ENCODE results near the gene STEAP4. TPM values are rescaled to one million over a fixed set of nuclear protein-coding genes. Genes with fewer than 3 reads are reported as not detected.
A peak's percentile ranks its signal among the peaks of the same experiment; 100 is the strongest.
"Not testable (repeated sequence)": the region's sequence is repeated elsewhere in the genome, so short reads cannot be mapped to it uniquely, and the experiment has no call there.

STEAP4 gene
- polyA plus RNA-seq, 3 donors = 0.18 to 0.28 (median 0.20) TPM

DNA sequence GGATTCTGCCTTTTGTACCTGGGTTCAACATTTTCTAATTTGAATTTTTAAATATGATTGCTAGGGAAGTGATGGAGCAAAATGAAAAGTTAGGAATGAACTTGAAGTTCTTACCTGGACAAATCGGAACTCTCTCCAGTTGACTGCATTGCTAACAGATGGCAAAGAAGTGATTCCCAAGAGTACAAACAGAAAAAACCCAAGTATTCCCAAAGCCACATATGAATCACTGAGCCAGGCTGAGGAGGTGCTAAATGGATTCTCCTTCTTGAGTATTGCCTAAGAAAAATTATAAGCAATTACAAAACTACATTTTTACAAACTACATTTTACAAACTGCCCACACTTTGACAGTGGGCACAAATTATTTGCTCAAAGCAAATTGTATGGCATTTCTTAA lies 25.9 kb downstream of the STEAP4 start:
- DNase-seq (ENCODE audit: extremely low read depth in 1 of 11, low read depth in 9 of 11, low spot score in 4 of 11) = no peak

DNA sequence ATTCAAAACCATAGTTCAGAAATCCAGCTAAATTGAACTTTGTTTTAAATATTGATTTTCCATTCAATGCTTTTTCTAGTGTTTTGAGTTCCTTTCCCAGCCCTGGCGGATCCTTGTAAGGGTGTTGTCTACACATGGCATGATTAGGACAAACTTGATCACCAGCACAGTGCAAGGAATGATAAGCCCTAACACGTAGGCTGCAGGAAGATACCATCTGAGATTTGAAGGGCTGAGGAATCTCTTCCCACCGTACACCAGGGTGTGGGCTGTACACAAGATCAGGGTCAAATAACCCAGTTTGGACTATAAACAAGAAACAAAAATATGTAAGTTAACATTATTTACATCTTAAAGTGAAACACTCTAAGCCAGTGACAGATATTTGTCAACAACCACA lies 27.4 kb downstream of the STEAP4 start:
- no peak for DNase-seq (ENCODE audit: extremely low read depth in 1 of 11, low read depth in 9 of 11, low spot score in 4 of 11)

DNA sequence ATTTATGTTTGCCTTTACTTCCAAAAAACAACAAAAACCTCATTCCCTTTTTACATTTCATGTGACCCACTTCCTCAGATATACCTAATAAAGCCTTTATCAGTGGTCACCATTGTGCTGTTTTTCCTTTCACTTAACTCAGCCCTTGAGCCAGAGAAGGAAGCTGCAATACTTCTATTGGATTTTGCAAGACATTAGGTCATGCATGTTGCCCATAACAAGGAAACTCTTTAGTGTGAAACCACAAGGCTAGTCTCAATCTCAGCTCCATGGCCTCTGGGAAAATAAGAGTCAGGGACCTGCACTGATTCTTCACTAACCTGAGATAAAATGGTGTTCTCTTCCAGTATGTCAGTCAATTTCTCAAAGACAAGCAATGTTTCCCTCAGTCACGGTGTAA lies 27.8 kb downstream of the STEAP4 start:
- no peak for DNase-seq (ENCODE audit: extremely low read depth in 1 of 11, low read depth in 9 of 11, low spot score in 4 of 11)

DNA sequence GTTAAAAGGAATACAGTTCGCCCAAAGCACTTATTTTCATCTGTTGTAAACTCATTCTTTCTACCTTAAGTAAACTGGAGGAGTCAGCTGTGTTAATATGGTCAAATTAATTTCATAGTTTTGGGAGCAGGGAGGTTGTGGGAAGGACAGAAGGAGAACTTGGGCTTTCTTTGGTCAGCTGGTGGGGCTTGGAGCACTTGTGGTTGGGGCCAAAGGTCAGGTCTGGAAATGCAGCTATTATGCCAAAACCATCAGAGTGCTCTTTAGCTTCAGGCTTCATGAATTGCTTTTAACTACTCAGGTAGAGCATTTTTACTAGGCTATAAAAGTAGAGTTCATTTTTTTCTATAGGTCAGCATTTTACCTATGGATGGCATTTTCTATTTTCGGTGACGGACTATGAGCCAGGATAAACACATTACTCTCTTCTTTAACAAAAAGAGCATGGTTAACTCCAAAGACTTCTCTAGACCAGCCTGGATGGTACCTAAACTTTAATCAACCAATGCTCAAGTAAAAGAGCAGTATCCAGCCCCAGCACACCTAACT lies 30.0 kb downstream of the STEAP4 start:
- no peak for DNase-seq (ENCODE audit: extremely low read depth in 1 of 11, low read depth in 9 of 11, low spot score in 4 of 11)

DNA sequence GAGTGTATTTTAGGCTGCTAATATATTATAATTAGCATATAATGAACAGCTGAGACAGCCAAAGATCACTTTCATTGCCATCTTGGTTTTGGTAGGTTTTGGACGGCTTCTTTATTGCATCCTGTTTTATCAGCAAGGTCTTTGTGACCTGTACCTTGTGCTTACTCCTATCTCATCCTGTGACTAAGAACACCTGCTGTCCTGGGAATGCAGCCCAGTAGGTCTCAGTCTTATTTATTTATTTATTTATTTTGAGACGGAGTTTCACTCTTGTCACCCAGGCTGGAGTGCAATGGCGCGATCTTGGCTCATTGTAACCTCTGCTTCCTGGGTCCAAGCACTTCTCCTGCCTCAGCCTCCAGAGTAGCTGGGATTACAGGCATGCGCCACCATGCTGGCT lies 31.8 kb downstream of the STEAP4 start:
- DNase-seq (ENCODE audit: extremely low read depth in 1 of 11, low read depth in 9 of 11, low spot score in 4 of 11) = not testable (repeated sequence)

DNA sequence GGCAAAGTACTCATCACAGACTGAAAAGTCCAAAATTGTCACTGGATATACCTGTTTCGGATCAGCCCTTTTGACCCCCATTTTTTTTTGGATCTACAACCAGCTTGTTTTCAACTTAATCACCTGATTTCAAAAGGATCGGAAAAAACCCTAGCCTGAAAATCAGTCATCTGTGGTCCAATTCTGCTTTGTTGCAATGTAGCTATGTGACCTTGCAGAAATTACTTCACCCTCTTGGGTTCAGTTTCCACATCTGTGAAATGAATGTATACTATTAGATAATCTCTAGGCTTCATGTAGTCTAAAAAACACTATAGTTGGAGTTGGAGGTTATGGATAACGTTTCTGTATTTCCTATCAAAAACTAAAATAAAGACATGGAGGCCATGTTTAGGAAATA lies 37.1 kb downstream of the STEAP4 start:
- no peak for DNase-seq (ENCODE audit: extremely low read depth in 1 of 11, low read depth in 9 of 11, low spot score in 4 of 11)

DNA sequence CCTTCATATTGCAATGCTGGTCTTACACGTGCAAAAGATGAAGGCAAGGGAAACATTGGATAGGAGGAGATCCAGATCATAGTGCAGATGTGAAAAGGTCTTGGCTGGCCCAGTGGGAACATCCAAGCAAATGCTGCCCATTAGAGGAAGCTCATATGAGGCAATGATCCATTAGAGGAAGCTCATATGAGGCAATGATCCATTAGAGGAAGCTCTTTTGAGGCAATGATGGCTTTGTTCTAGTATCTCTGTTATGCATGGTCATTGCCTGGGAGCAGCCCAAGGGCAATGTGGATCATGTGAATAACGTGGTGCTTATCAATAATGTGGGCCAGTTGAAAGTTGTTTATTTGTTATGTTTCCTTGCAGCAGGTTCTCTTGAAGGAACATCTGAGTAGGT lies 37.8 kb downstream of the STEAP4 start:
- DNase-seq (ENCODE audit: extremely low read depth in 1 of 11, low read depth in 9 of 11, low spot score in 4 of 11) = no peak

DNA sequence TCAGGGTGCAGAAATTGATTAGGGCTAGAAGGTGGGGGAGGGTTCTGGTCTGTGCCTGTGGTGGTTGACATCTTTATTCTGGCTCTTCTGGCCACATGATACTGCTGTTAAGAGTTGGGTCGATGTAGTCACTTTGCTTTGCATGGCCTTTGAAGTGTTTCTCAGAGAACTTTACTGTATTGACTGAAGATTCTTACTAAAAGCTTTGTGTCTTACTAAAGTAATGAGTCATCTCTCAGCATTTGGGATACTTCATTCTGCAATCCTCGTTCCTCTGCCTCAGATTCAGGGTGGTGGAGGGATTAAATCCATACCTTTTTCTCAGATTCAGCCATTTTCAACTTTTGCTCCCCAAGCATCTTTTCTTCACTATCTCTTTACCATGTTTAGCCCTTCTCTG lies 38.6 kb downstream of the STEAP4 start:
- no peak for DNase-seq (ENCODE audit: extremely low read depth in 1 of 11, low read depth in 9 of 11, low spot score in 4 of 11)

DNA sequence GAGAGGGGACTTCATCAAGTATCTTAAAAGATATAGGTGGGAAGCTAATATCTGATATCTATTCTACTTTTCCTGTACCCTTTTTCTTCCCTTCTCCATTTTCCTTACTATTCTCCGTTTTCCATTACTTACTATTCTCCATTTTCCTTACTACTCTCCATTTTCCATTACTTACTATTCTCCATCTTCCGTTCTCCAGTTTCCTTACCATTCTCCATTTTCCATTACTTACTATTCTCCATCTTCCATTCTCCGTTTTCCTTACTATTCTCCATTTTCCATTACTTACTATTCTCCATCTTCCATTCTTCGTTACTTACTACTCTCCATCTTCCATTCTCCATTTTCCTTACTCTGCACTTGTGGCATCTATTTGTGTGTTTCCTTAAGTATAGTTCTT lies 39.3 kb downstream of the STEAP4 start:
- DNase-seq (ENCODE audit: extremely low read depth in 1 of 11, low read depth in 9 of 11, low spot score in 4 of 11) = no peak

DNA sequence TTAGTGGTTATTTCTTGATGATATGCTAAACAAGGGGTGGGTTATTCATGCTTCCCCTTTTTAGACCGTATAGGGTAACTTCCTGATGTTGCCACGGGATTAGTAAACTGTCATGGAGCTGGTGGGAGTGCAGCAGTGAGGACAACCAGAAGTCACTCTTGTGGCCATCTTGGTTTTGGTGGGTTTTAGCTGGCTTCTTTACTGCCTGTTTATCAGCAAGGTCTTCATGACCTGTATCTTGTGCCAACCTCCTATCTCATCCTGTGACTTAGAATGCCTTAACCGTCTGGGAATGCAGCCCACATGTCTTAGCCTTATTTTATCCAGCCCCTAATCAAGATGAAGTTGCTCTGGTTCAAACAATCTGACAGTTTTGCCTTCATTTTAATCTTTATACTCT lies 41.7 kb downstream of the STEAP4 start:
- not testable (repeated sequence) for DNase-seq (ENCODE audit: extremely low read depth in 1 of 11, low read depth in 9 of 11, low spot score in 4 of 11)

DNA sequence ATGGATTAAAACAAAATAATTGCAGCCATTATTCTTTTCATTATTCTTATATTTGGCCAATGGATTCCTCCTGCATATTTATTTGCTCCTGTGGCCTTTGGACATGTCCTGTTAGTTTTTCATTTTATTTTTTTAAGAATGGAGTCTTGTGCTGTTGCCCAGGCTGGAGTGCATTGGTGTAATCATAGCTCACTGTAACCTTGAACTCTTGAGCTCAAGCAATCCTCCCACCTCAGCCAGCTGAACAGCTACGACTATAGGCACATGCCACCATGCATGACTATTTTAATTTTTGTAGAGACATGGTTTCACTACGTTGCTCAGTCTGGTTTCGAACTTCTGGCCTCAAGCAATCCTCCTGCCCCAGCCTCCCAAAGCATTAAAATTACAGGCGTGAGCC lies 44.1 kb downstream of the STEAP4 start:
- no peak for DNase-seq (ENCODE audit: extremely low read depth in 1 of 11, low read depth in 9 of 11, low spot score in 4 of 11)

DNA sequence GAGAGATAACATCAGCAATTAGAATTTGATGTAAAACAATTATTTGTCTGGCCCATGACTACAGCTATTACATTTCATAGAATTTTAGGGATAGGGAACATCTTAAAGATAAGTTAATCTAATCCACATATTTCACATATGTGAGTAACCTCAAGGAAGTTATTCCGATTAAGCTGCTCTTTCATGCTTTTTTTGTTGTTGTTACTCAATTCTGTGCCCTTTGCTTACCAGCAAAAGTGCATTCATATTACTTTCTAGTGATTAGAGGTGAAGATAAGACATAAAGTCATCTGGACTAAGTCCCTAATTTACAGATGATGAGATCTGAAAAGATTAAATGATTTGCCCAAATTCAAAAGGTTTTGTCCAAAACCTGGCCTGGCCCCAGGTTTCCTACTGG lies 46.0 kb downstream of the STEAP4 start:
- no peak for DNase-seq (ENCODE audit: extremely low read depth in 1 of 11, low read depth in 9 of 11, low spot score in 4 of 11)

DNA sequence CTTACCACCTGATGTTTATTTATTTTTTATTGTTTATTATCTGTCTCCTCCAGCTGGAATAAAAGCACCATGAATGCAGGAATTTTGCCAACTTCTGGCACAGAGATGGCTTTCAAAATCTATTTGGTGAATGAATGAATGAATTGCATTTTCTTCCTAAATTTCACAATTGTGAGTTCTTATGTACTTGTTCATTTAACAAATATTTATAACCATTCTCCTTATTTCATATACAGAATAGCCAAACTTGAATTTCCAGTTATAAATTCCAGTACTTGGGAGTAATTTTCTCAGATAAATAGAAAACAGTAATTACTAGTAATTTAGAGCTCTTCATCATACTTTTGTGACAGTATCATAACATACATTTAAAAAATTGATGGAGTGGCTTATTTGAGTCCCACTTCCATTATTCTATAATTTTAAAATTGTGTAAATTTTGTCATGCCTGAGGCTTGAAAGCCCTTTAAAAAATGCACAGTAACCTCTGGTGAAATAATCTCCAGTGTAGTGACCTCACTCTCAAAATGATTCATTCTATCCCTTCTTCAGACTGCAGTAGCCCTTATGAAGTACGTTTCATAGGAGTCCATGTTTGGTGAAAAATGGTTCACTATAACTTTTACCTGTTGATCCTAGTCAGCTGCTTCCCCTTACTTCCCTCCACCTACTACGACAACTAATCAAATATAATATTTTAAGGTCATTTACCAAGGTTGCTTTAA lies 46.9 kb downstream of the STEAP4 start:
- DNase-seq (ENCODE audit: extremely low read depth in 1 of 11, low read depth in 9 of 11, low spot score in 4 of 11) = no peak

DNA sequence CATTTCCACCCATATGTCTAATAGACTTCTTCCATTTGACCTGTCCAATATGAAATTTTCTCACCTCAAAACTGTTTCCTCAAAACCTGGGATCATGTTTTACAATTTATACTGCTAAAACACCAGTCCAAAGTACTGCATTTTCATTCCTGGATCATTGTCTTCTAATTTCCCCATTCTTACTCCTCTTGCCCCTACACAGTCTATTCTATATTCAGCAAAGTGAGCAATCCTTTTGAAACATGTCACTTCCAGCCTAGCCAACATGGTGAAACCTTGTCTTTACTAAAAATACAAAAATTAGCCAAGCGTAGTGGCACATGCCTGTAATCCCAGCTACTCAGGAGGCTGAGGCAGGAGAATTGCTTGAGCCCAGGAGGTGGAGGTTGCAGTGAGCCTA lies 48.4 kb downstream of the STEAP4 start:
- DNase-seq (ENCODE audit: extremely low read depth in 1 of 11, low read depth in 9 of 11, low spot score in 4 of 11) = not testable (repeated sequence)

DNA sequence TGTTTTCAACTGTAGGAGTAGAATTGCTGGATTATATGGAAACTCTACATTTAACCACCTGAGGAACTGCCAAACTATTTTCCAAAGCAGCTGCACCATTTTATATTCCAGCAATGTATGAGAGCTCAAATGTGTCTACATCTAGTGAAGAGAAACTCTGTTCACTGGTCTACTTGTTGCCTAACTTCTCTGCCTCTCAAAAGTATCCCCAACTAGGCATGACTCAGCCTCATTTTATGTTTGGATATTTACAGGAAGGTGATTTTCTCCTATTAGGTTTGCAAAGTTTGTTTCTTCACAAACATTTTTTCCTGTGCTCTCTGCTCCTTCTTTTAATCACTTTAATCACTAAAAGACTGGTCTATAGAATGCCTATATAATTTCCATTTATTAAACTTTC lies 49.8 kb downstream of the STEAP4 start:
- DNase-seq (ENCODE audit: extremely low read depth in 1 of 11, low read depth in 9 of 11, low spot score in 4 of 11) = no peak

DNA sequence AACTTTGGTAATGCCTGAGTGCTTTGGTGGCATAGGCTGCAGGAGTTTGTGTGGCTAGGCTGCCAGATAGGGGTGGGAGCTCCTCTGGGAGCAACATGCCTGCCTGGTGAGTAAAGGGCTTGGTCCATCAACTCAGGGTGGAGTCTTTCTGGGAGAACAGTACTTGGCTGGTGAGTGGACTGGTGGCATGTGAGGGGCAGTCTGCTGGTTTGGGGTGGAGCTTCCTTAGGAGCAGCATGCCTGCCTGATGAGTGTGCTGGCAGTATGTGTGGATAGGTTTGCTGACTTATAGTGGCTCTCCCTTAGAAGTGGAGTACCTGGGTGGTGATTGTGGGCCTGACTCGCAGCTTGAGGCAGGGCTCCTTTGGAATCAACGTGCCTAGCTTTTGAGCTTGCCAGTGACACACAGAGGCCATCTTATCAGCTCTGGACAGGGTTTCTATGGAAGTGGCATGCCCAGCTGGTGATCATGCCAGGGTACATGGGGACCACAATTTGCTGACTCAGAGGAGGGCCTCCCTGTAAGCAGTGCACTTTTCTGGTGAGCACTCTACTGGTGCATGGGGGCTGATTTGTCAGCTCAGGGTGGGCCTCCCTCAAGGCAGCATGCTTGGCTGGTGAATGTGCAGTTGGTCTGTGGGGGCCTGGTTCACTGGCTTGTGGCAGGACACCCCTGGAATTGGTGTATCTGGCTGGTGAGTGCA lies 51.8 kb downstream of the STEAP4 start:
- no peak for DNase-seq (ENCODE audit: extremely low read depth in 1 of 11, low read depth in 9 of 11, low spot score in 4 of 11)

DNA sequence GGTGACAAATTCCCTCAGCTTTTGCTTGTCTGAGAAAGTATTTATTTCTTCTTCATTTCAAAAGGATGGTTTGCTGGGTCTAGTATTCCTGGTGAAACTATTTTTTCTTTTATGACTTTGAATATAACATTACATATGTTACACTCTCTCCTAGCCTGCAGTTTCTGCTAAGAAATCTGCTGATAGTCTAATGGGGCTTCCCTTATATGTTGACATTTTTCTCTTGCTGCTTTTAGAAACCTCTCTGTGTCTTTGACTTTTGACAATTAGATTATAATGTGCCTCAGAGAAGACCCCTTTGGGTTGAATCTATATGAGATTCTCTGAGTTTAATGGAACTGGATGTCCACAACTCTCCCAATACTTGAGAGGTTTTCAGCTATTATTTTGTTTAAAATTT lies 53.1 kb downstream of the STEAP4 start:
- DNase-seq (ENCODE audit: extremely low read depth in 1 of 11, low read depth in 9 of 11, low spot score in 4 of 11) = no peak

DNA sequence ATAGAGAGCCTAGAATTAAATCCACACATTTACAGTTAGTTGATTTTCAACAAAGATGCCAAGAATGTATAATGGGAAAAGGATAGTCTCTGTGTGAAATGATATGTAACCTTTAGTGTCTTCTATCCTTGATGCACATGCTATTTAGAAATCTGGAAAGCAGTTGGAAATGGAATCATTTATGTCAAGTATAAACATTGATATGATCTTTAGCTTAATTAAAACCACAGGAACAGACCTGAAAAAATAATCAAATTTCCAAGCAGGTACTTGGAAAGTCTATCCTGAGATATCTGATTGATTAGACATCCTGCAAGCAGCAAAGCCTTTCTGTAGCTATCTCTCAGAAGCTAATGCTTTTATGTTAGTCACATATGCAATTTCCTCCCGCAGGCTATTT lies 62.4 kb downstream of the STEAP4 start:
- DNase-seq (ENCODE audit: extremely low read depth in 1 of 11, low read depth in 9 of 11, low spot score in 4 of 11) = no peak

DNA sequence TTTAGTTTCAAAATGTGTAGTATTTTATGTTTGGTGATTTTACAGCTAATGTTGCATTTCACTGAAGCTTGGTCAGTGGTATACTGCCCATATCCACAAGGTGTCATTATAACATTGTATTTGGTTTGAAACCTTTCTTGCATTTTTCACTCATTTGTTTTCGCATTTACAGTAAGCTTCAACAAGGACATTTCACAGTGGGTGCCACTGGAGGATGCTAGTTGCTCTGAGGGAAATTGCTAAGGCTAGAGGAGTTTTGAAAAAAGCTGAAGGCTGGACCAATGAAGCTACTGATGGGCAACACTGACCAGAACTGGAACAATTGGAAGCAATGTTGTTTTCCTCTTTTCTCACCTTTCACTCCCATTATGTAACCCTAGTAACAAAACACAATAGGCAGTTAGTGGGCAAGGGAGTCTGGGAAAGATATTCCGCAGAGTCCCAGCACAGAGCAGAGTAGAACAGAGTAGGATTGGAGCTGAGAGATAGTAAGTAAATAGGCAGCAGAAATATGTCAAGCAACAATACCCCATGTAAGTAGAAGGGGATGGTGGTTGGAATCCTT lies 63.3 kb downstream of the STEAP4 start:
- peak in 5 of 11 donors; percentile 7 to 38 (median 29) for DNase-seq (ENCODE audit: extremely low read depth in 1 of 11, low read depth in 9 of 11, low spot score in 4 of 11)

DNA sequence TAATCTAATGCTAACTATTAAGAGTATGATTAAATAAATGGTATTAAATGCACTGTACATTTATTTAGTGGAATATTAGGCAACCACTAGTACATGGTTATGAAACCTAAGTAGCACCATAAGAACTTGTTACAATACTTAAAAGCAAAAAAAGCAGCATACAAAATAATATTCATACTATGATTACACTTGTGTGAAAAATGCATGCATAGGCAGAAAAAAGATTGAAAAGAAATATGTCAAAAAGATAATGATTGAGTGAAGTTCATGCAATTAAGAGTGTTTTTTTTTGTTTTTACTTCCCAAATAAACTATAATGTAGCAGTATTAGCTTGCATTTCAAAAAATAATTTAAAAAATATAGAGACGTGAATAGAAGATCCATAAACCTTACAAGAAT lies 66.8 kb downstream of the STEAP4 start:
- DNase-seq (ENCODE audit: extremely low read depth in 1 of 11, low read depth in 9 of 11, low spot score in 4 of 11) = no peak
